T-cell (primary cell): ENCODE measurements around the gene RTP1. TPM values are rescaled to one million over a fixed set of nuclear protein-coding genes. Genes with fewer than 3 reads are reported as not detected.
A peak's percentile ranks its signal among the peaks of the same experiment; 100 is the strongest.
"Not testable (repeated sequence)": the region's sequence is repeated elsewhere in the genome, so short reads cannot be mapped to it uniquely, and the experiment has no call there.

ENCODE experiments used
- ATAC-seq, 4 experiments: fragments of 200-7000 bp in 3 of 4; fragments of 150-1000 bp in 1 of 4; cut with Tn5 transposase; replicated peaks in 1 of 4; 1 replicate in 3 of 4; 2 replicates in 1 of 4; pipeline ENCODE4 v1.10.0; 2021; ENCODE audit warnings: moderate library complexity in 3 of 4, mild to moderate bottlenecking in 2 of 4, moderate number of reproducible peaks in 1 of 4
- CTCF ChIA-PET, 2 donors: fragments of 300-600 bp; sonication (Branson Sonifier 250); formaldehyde crosslinking; loops; one replicate each; lab custom pipeline; 2022; ENCODE audit warnings: antibody characterized with exemption in 2 of 2; lab: Charles Lee
- POLR2A ChIA-PET, 2 donors: fragments of 300-600 bp; sonication (Branson Sonifier 250); formaldehyde crosslinking; loops; one replicate each; lab custom pipeline; 2022; ENCODE audit warnings: antibody characterized with exemption in 2 of 2; lab: Charles Lee
- DNase-seq, 35 experiments: peaks; one replicate each; pipeline versions ENCODE4 v3.0.0 to v3.0.0-alpha.2; 2013 to 2023
- H3K27ac ChIP-seq: one replicate; pipeline ENCODE4 v1.5.1; 2013; ENCODE audit warnings: low read length
- H3K27me3 ChIP-seq, 2 experiments: replicated peaks in 1 of 2; 1 replicate in 1 of 2; 2 replicates in 1 of 2; pipeline versions ENCODE4 v1.6.1 to v1.7.0; 2013; ENCODE audit warnings: low read length in 1 of 2, mixed read lengths in 1 of 2; ENCODE audit not compliant: control insufficient read depth in 2 of 2, insufficient read depth in 2 of 2; ENCODE audit errors: extremely low read depth in 1 of 2
- H3K36me3 ChIP-seq, 2 donors: 1 replicate in 1 of 2; 2 replicates in 1 of 2; pipeline versions ENCODE4 v1.6.1 to v1.7.0; 2013; ENCODE audit warnings: low read length in 1 of 2; ENCODE audit not compliant: control insufficient read depth in 2 of 2, insufficient read depth in 1 of 2; ENCODE audit errors: extremely low read depth in 1 of 2
- H3K4me1 ChIP-seq, 2 experiments: 1 replicate in 1 of 2; 2 replicates in 1 of 2; pipeline versions ENCODE4 v1.6.1 to v1.7.0; 2013; ENCODE audit warnings: low read length in 2 of 2, mixed read lengths in 1 of 2; ENCODE audit not compliant: insufficient read depth in 2 of 2, control insufficient read depth in 1 of 2; ENCODE audit errors: extremely low read depth in 1 of 2
- H3K4me3 ChIP-seq, 2 donors: 1 replicate in 1 of 2; 2 replicates in 1 of 2; pipeline versions ENCODE4 v1.5.1 to v1.7.0; 2013; ENCODE audit warnings: mild to moderate bottlenecking in 2 of 2, low read length in 1 of 2, moderate library complexity in 1 of 2; ENCODE audit not compliant: control insufficient read depth in 1 of 2; ENCODE audit errors: extremely low read depth in 1 of 2
- H3K9me3 ChIP-seq: 2 replicates; pipeline ENCODE4 v1.7.0; 2013
- H3K27ac Mint-ChIP-seq, 2 donors: one replicate each; pipeline ENCODE4 v1.8.0; 2020 to 2021; ENCODE audit warnings: mild to moderate bottlenecking in 2 of 2, mixed read lengths in 2 of 2
- H3K27me3 Mint-ChIP-seq, 2 donors: one replicate each; pipeline ENCODE4 v1.8.0; 2021 to 2022; ENCODE audit warnings: mixed read lengths in 2 of 2
- H3K36me3 Mint-ChIP-seq: one replicate; pipeline ENCODE4 v1.8.0; 2021; ENCODE audit warnings: mixed read lengths
- H3K4me1 Mint-ChIP-seq, 3 donors: one replicate each; pipeline ENCODE4 v1.8.0; 2020 to 2022; ENCODE audit warnings: mixed read lengths in 3 of 3, mild to moderate bottlenecking in 1 of 3
- H3K4me3 Mint-ChIP-seq, 3 donors: one replicate each; pipeline ENCODE4 v1.8.0; 2020 to 2022; ENCODE audit warnings: mild to moderate bottlenecking in 3 of 3, mixed read lengths in 3 of 3, moderate library complexity in 3 of 3
- H3K9me3 Mint-ChIP-seq, 3 donors: one replicate each; pipeline ENCODE4 v1.8.0; 2020 to 2022; ENCODE audit warnings: mixed read lengths in 3 of 3
- WGBS: methylation state at CpG from one replicate; pipeline ENCODE4 v1.1.5; 2013; ENCODE audit warnings: missing lambda C conversion rate; ENCODE audit not compliant: insufficient coverage; 5-methylcytosine and 5-hydroxymethylcytosine counted together
- total RNA-seq, 35 experiments: library from RNA in 6 of 35; stranded (reverse) in 6 of 35; fragments of 120-200 nt in 1 of 35; gene quantifications; one replicate each; pipeline versions ENCODE4 v1.2.1 to v1.2.4 and lab custom pipeline; 2013 to 2026

The RTP1 gene
- total RNA-seq, 5 donors from 2014 or later (not counting 1 experiment from before 2014, with no cell fraction given), result not detected

GRCh38 chr3:187238239-187238638 lies 41.0 kb downstream of the RTP1 start:
- Histone ChIP-seq H3K4me1 (no peaks in the 10 kb centered on the region), H3K36me3 (no peaks in the 10 kb centered on the region), H3K27me3 (peaks cover 0 to 3% of the 10 kb centered on the region in 2 experiments), H3K4me3 (no peak overlapping the region), H3K27ac (no peak overlapping the region), H3K9me3 (no peaks in the 10 kb centered on the region)
- peaks cover 0 to 3% of the 10 kb centered on the region in 2 donors for H3K27me3 Mint-ChIP-seq
- DNase-seq (no peak), ATAC-seq (no peak)
- no CpG with 5 or more reads among the region's 1 CpG for WGBS
- ChIA-PET POLR2A (no interaction called here), CTCF (no interaction called here)
- no peaks in the 10 kb centered on the region for H3K4me1 Mint-ChIP-seq
- peaks cover 5 to 6% (median 5%) of the 10 kb centered on the region in 3 donors for H3K9me3 Mint-ChIP-seq
- H3K36me3 Mint-ChIP-seq, result no peaks in the 10 kb centered on the region
- H3K27ac Mint-ChIP-seq, result no peak overlapping the region
- H3K4me3 Mint-ChIP-seq, result no peak overlapping the region

GRCh38 chr3:187238835-187239234 lies 41.5 kb downstream of the RTP1 start:
- H3K4me3 Mint-ChIP-seq, H3K4me3 ChIP-seq, H3K9me3 Mint-ChIP-seq, H3K36me3 ChIP-seq, ATAC-seq, H3K36me3 Mint-ChIP-seq, CTCF ChIA-PET, DNase-seq, H3K4me1 Mint-ChIP-seq, H3K4me1 ChIP-seq, POLR2A ChIA-PET, H3K27ac ChIP-seq, H3K27me3 ChIP-seq, H3K27ac Mint-ChIP-seq, H3K9me3 ChIP-seq, H3K27me3 Mint-ChIP-seq: not testable (repeated sequence)
- WGBS, result no CpG with 5 or more reads among the region's 4 CpGs

GRCh38 chr3:187242435-187242834 lies 45.1 kb downstream of the RTP1 start:
- ChIA-PET CTCF (no interaction called here), POLR2A (interaction anchor here in 1 of 2 donors (0.6 kb wide), 1 partner anchor 737 kb away, joined by 3 read pairs; no protein-coding TSS in a partner anchor)
- Mint-ChIP-seq H3K9me3 (peaks cover 5 to 6% (median 5%) of the 10 kb centered on the region in 3 donors), H3K27me3 (peaks cover 3 to 5% of the 10 kb centered on the region in 2 donors), H3K36me3 (no peaks in the 10 kb centered on the region), H3K27ac (no peak overlapping the region), H3K4me3 (no peak overlapping the region), H3K4me1 (peaks cover 7 to 8% (median 7%) of the 10 kb centered on the region in 3 donors)
- Histone ChIP-seq H3K4me1 (peaks cover 0 to under 1% of the 10 kb centered on the region in 2 experiments), H3K27ac (no peak overlapping the region), H3K4me3 (no peak overlapping the region), H3K9me3 (no peaks in the 10 kb centered on the region), H3K36me3 (no peaks in the 10 kb centered on the region), H3K27me3 (peaks cover 0 to 5% of the 10 kb centered on the region in 2 experiments)
- DNase-seq (no peak), ATAC-seq (no peak)
- no CpG with 5 or more reads among the region's 5 CpGs for WGBS

GRCh38 chr3:187242900-187243299 lies 45.6 kb downstream of the RTP1 start:
- ChIA-PET CTCF (no interaction called here), POLR2A (no interaction called here)
- DNase-seq (no peak), ATAC-seq (no peak)
- Histone ChIP-seq H3K36me3 (no peaks in the 10 kb centered on the region), H3K27ac (no peak overlapping the region), H3K27me3 (peaks cover 0 to 5% of the 10 kb centered on the region in 2 experiments), H3K9me3 (no peaks in the 10 kb centered on the region), H3K4me3 (no peak overlapping the region), H3K4me1 (peaks cover 0 to 4% of the 10 kb centered on the region in 2 experiments)
- Mint-ChIP-seq H3K27ac (no peak overlapping the region), H3K36me3 (no peaks in the 10 kb centered on the region), H3K27me3 (peaks cover 3 to 5% of the 10 kb centered on the region in 2 donors), H3K4me3 (no peak overlapping the region), H3K4me1 (peaks cover 10 to 12% (median 11%) of the 10 kb centered on the region in 3 donors), H3K9me3 (peaks cover 5 to 6% (median 5%) of the 10 kb centered on the region in 3 donors)
- 87% methylated on average over 2 of the region's 4 CpGs for WGBS

GRCh38 chr3:187243933-187244524 lies 46.7 kb downstream of the RTP1 start:
- H3K27me3 Mint-ChIP-seq, result peaks cover 3 to 5% of the 10 kb centered on the region in 2 donors
- POLR2A ChIA-PET, result no interaction called here
- H3K27ac Mint-ChIP-seq, result no peak overlapping the region
- Histone ChIP-seq H3K27ac (no peak overlapping the region), H3K36me3 (no peaks in the 10 kb centered on the region), H3K27me3 (peaks cover 0 to 5% of the 10 kb centered on the region in 2 experiments), H3K4me1 (peaks cover 0 to 4% of the 10 kb centered on the region in 2 experiments), H3K9me3 (no peaks in the 10 kb centered on the region), H3K4me3 (no peak overlapping the region)
- DNase-seq, result no peak
- peaks cover 12 to 14% (median 12%) of the 10 kb centered on the region in 3 donors for H3K4me1 Mint-ChIP-seq
- CTCF ChIA-PET, result interaction anchor here in 1 of 2 donors (0.8 kb wide), 1 partner anchor 77 kb away, joined by 3 read pairs; no protein-coding TSS in a partner anchor
- H3K36me3 Mint-ChIP-seq, result no peaks in the 10 kb centered on the region
- no peak for ATAC-seq
- WGBS, result 100% methylated on average over 1 of the region's 2 CpGs
- H3K4me3 Mint-ChIP-seq, result no peak overlapping the region
- H3K9me3 Mint-ChIP-seq, result peaks cover 5 to 6% (median 5%) of the 10 kb centered on the region in 3 donors

GRCh38 chr3:187247398-187247797 lies 50.1 kb downstream of the RTP1 start:
- Mint-ChIP-seq H3K36me3 (no peaks in the 10 kb centered on the region), H3K4me1 (peaks cover 12 to 14% (median 12%) of the 10 kb centered on the region in 3 donors), H3K9me3 (no peaks in the 10 kb centered on the region), H3K4me3 (peak overlapping the region in 1 of 3 donors; percentile 7), H3K27ac (no peak overlapping the region), H3K27me3 (peaks cover 0 to 5% of the 10 kb centered on the region in 2 donors)
- H3K4me3 ChIP-seq, result no peak overlapping the region
- CTCF ChIA-PET, result no interaction called here
- no peaks in the 10 kb centered on the region for H3K36me3 ChIP-seq
- POLR2A ChIA-PET, result no interaction called here
- H3K27ac ChIP-seq, result no peak overlapping the region
- peaks cover 0 to 7% of the 10 kb centered on the region in 2 experiments for H3K27me3 ChIP-seq
- ATAC-seq, result no peak
- DNase-seq, result no peak
- peaks cover 0 to 4% of the 10 kb centered on the region in 2 experiments for H3K4me1 ChIP-seq
- no peaks in the 10 kb centered on the region for H3K9me3 ChIP-seq
- WGBS, result 60% methylated on average over 3 of the region's 3 CpGs
